GM12874 (cell line): Measurements from ENCODE around the gene PSD2.

ENCODE experiments used
- TF ChIP-seq, protein P1 (sequence below): IDR thresholded peaks from 2 replicates; pipeline ENCODE4 v1.5.1; 2011; ENCODE audit warnings: low read depth, mild to moderate bottlenecking, control low read depth, low read length, moderate library complexity; ENCODE audit not compliant: insufficient read depth

Gene PSD2

DNA sequence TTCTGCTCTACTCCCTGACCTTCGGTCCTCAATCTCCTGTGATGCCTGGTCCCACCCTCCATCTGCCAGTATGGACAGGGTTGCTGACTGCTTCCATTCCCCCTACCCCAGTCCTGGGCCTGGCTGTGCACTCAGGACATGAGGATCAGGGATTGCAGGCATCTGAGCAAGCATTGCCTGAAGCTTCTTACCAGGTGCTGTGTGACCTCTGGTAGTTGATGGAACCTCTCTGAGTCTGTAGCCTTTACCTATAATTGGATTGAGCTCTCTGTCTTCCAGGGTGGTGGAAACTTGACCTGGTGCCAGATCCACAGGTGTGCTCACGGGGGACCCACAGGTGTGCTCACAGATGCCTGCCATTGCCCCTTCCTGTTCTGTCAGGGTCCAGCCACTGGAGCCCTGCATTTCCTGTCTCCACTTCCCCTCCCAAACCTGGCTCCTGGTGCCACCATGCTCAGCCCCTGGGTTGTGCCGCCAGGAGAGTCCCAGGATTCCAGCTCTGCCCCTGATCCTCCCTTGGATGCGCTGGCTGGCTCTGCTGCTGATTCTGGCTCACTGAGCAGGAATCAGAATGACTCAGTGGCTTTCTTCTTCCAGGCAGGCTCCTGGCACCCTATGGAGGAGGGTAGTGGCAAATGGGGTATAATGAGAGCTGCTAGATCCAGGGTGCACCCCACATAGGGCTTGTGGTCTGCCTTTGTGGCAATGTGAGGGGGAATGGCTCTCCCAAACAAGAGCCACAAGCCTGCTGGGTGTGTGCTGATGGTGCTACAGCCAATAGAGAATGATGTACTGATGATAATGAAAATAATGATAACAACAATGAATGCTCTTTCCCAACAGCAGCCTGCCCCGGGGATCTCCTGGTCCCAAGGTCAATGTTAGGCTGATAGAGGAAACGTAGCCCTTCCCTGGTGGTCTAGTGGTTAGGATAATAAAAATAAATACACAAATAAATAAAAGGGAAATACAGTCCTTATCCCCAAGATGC, 35.2 kb upstream of the PSD2 start:
- TF ChIP-seq, protein P1, sequence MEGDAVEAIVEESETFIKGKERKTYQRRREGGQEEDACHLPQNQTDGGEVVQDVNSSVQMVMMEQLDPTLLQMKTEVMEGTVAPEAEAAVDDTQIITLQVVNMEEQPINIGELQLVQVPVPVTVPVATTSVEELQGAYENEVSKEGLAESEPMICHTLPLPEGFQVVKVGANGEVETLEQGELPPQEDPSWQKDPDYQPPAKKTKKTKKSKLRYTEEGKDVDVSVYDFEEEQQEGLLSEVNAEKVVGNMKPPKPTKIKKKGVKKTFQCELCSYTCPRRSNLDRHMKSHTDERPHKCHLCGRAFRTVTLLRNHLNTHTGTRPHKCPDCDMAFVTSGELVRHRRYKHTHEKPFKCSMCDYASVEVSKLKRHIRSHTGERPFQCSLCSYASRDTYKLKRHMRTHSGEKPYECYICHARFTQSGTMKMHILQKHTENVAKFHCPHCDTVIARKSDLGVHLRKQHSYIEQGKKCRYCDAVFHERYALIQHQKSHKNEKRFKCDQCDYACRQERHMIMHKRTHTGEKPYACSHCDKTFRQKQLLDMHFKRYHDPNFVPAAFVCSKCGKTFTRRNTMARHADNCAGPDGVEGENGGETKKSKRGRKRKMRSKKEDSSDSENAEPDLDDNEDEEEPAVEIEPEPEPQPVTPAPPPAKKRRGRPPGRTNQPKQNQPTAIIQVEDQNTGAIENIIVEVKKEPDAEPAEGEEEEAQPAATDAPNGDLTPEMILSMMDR: no peak

DNA sequence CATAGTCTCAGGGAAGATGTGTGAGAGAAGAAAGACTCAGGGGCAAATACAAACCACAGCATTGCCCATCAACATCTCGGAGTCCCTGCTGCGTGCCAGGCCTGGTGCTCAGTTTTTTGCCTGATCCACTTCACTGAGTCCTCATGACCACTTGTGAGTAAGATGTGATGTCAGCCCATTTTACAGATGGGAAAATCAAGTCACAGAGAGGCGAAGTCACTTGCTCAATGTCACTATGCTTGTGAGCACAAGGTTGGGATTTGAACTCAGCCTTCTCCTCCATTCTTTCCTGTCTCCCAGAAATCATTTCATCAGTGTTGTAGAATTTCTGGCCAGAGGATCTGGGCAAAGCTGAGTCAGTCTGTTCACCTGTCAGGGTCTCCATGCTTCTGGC, 34.6 kb upstream of the PSD2 start:
- TF ChIP-seq, protein P1: no peak

DNA sequence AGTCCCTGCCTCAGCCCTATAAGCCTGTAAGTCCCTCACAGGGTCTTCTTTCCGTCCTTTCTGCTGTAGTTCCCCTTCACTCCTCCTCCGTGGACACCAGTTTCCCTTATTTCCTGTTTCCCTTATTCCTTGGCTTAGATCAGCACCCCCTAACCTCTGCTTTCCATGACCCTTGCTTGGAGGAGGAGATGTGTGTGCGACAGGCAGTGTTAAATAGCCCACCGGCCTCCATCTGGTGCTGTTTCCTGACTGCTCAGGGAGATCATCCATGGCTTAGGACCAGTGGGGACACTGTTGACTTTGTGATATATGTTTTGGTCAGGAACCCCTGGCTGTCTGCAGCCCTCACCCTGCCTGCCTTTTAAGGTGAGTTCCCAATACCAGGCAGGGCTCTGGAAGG, 34.1 kb upstream of the PSD2 start:
- TF ChIP-seq, protein P1: no peak

DNA sequence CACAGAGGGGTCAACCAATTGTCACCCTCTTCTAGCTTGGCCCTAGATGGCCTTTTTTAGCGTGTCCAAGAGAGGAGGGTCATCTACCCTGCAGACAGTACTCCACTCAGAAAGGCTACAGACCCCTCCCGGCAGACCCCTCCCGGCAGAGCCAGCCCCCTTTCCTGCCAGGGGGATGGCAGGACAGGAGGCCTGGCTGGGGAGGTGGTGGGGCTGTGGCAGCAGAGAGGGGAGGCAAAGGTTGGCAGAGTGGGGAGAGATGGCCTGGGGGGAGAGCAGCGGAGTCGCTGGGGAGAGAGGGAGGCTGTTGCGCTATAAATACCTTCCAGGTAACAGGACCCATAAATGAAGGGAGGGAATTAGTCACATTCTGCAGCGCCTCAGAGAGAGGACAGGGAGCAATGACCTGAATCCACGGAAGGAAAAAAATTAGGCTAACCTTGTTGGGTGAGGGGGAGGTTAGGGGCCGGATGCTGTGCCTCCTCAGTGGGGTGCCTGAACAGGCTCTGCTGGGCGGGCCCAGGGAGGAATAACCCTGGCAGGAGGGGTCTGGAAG, 32.9 kb upstream of the PSD2 start:
- TF ChIP-seq, protein P1: no peak

DNA sequence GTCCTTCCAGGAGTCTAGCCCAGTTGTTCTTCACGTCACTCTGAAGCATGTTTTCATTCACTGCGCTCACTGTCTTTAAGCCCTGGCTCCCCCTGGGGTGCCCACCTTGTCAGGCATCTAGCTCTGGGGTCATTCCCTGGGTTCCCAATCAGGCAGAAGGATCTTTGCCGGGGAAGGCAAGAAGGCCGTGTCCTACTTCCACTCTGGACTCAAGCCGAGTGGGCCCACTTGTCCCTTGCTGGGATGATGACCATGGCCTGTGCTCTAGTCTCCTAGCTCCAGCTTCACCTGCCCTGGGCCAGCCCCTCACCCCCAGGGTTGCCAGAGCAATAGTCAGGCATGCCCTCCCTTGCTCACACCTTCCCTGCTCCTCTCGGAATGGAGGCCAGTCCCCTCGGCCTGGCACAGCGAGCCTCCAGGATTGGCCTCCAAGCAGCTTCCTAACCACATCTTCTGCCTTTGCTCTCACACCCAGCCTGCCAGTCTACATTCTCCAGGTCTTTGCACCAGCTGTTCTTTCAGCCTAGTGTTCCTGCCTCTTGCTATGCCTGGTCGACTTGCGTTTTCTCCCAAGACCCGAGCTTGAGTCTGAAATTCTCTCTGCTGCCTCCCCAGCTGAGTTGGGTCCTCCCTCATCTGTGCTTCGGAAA, 32.2 kb upstream of the PSD2 start:
- TF ChIP-seq, protein P1: no peak

DNA sequence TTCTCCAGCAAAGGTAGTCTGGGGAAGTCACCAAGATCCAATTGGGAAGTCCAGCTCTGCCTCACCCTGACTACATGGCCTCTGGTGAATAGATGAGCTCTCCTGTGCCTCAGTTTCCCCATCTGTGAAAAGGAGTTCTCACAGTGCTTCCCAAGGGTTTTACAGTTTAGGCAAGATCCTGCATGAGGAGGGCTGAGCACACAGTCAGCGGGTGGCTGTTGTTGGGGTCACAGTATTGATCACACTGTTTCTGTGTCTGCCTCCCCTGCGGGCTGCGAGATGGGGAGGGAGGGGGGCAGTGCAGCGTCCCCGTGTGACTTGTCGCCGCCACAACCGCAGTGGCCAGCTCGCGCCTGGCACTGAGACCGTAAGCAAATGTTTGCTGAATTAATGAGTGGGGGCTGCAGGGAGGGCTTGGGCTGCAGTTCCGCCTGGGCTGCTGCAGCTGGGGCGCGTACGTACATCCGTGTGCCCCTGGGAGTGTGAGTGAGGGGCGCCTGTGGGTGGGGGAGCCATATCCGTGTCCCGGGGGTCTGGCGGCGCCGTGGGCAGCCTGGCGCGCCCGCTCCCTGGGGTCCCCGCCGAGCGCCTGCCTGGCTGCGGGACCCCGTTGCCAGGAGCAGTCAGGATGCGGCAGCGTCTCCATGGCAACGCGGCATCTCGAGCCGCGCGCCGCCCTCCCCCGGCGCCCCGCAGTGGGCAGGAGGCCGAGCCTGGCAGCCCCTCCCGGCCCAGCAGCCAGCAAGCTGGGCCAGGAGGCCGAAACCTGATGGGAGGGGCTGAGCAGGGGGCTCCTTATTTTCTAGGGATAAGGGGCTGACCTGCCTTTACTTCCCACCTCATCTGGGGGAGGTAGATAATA, 31.4 kb upstream of the PSD2 start:
- TF ChIP-seq, protein P1: 0 out of 2 replicates have a peak, but pooled peaks have one; percentile 14
